HepG2 (cell line): ENCODE measurements around the gene C20orf204. TPM values are rescaled to one million over a fixed set of nuclear protein-coding genes. Genes with fewer than 3 reads are reported as not detected.

ENCODE experiments used
- DRAP1 ChIP-seq: IDR thresholded peaks from 2 replicates; pipeline ENCODE4 v1.6.1; 2016; ENCODE audit warnings: missing genetic modification reagents, missing compliant biosample characterization
- ERF ChIP-seq: IDR thresholded peaks from 2 replicates; pipeline ENCODE4 v1.6.1; 2018; ENCODE audit warnings: missing biosample characterization, missing genetic modification reagents
- HBP1 ChIP-seq: IDR thresholded peaks from 2 replicates; pipeline ENCODE4 v1.6.1; 2016; ENCODE audit warnings: low read depth, control low read depth
- KAT2B ChIP-seq: fragments of 150-350 bp; IDR thresholded peaks from 2 replicates; pipeline ENCODE4 v1.6.1; 2014; ENCODE audit warnings: low read depth, low read length, borderline replicate concordance
- KDM3A ChIP-seq: IDR thresholded peaks from 2 replicates; pipeline ENCODE4 v1.6.1; 2018; ENCODE audit warnings: low read depth, missing compliant biosample characterization
- KDM4B ChIP-seq: sonication (generic); formaldehyde crosslinking; IDR thresholded peaks from 2 replicates; pipeline ENCODE4 v1.4.0; 2020; ENCODE audit warnings: missing genetic modification reagents
- MAFG ChIP-seq: sonication (generic); formaldehyde crosslinking; IDR thresholded peaks from 2 replicates; pipeline ENCODE4 v1.5.1; 2020; ENCODE audit warnings: mild to moderate bottlenecking, missing genetic modification reagents
- MXD4 ChIP-seq: IDR thresholded peaks from 2 replicates; pipeline ENCODE4 v1.6.1; 2016; ENCODE audit warnings: mild to moderate bottlenecking, missing biosample characterization, missing genetic modification reagents
- NFATC3 ChIP-seq: sonication (generic); formaldehyde crosslinking; IDR thresholded peaks from 2 replicates; pipeline ENCODE4 v1.5.1; 2020; ENCODE audit warnings: mild to moderate bottlenecking, missing genetic modification reagents
- NR0B2 ChIP-seq: sonication (generic); formaldehyde crosslinking; IDR thresholded peaks from 2 replicates; pipeline ENCODE4 v1.4.0; 2020; ENCODE audit warnings: mild to moderate bottlenecking, missing genetic modification reagents
- PHF20 ChIP-seq: sonication (generic); formaldehyde crosslinking; IDR thresholded peaks from 2 replicates; pipeline ENCODE4 v1.5.0; 2020; ENCODE audit warnings: mild to moderate bottlenecking, missing genetic modification reagents
- SAFB2 ChIP-seq: sonication (generic); formaldehyde crosslinking; IDR thresholded peaks from 2 replicates; pipeline ENCODE4 v1.5.1; 2020; ENCODE audit warnings: missing genetic modification reagents, low read depth, mild to moderate bottlenecking, borderline replicate concordance
- SRY ChIP-seq: sonication (generic); formaldehyde crosslinking; IDR thresholded peaks from 2 replicates; pipeline ENCODE4 v1.8.0; 2022; ENCODE audit warnings: mild to moderate bottlenecking, missing genetic modification reagents
- STAT5B ChIP-seq: sonication (generic); formaldehyde crosslinking; IDR thresholded peaks from 2 replicates; pipeline ENCODE4 v1.4.0; 2020; ENCODE audit warnings: missing genetic modification reagents
- TFDP2 ChIP-seq: sonication (generic); formaldehyde crosslinking; IDR thresholded peaks from 2 replicates; pipeline ENCODE4 v1.4.0; 2020; ENCODE audit warnings: missing genetic modification reagents
- TRIM24 ChIP-seq: sonication (generic); formaldehyde crosslinking; IDR thresholded peaks from 2 replicates; pipeline ENCODE4 v1.8.0; 2022; ENCODE audit warnings: mild to moderate bottlenecking, missing genetic modification reagents
- ZBTB44 ChIP-seq: sonication (generic); formaldehyde crosslinking; IDR thresholded peaks from 2 replicates; pipeline ENCODE4 v1.4.0; 2020; ENCODE audit warnings: missing genetic modification reagents
- ZBTB49 ChIP-seq: sonication (generic); formaldehyde crosslinking; IDR thresholded peaks from 2 replicates; pipeline ENCODE4 v1.4.0; 2020; ENCODE audit warnings: missing genetic modification reagents, borderline replicate concordance
- ZFAT ChIP-seq: sonication (generic); formaldehyde crosslinking; conservative IDR thresholded peaks from 2 replicates; pipeline ENCODE4 v1.8.1; 2023; ENCODE audit warnings: missing genetic modification reagents, inconsistent platforms
- ZNF580 ChIP-seq: IDR thresholded peaks from 2 replicates; pipeline ENCODE4 v1.6.1; 2016; ENCODE audit warnings: low read depth, borderline replicate concordance
- ZSCAN20 ChIP-seq: sonication (generic); formaldehyde crosslinking; IDR thresholded peaks from 2 replicates; pipeline ENCODE4 v1.4.0; 2020; ENCODE audit warnings: missing genetic modification reagents, mild to moderate bottlenecking, borderline replicate concordance
- polyA plus RNA-seq, 8 experiments: library from polyadenylated mRNA; depleted of rRNA in 3 of 8; stranded (reverse) in 7 of 8; unstranded in 1 of 8; fragments of >200 nt; fragmentation: Illumina TruSeq in 4 of 8; extraction: Trizol in 4 of 8; gene quantifications; 2 replicates each; pipeline versions ENCODE4 v1.2.1 to v1.2.3, GENCODE V29; 2011 to 2016; ENCODE audit warnings: low read depth in 4 of 8, missing spikeins in 1 of 8, mixed read lengths in 1 of 8; ENCODE audit not compliant: insufficient read depth in 1 of 8
- total RNA-seq, 5 experiments: library from RNA; depleted of rRNA; stranded (reverse); fragments of >200 nt; fragmentation: Illumina TruSeq; extraction: Trizol; gene quantifications; 2 replicates each; pipeline ENCODE4 v1.2.3, GENCODE V29; 2016; ENCODE audit warnings: low read depth in 1 of 5

C20orf204 gene
- total and polyA plus RNA-seq, 2 of the 13 experiments (the other 11 are each of a cell fraction or from before 2014, with no cell fraction given) = 22.1 to 80.0 TPM

- TF ChIP-seq TFDP2 (CRISPR knock-in tag) (no peak), KDM4B (CRISPR knock-in tag) (no peak), NR0B2 (peak; percentile 44; the same call in 1 of the 2 replicates), ZBTB44 (no peak), SAFB2 (CRISPR knock-in tag) (0 out of 2 replicates have a peak, but pooled peaks have one; percentile 41), SRY (peak; percentile 83; the same call in 1 of the 2 replicates), TRIM24 (CRISPR knock-in tag) (0 out of 2 replicates have a peak, but pooled peaks have one; percentile 31), ZFAT (no peak), ZSCAN20 (no peak), MAFG (CRISPR knock-in tag) (no peak), ZNF580 (CRISPR knock-in tag) (0 out of 2 replicates have a peak, but pooled peaks have one; percentile 4), DRAP1 (CRISPR knock-in tag) (no peak), MXD4 (CRISPR knock-in tag) (no peak), KAT2B (no peak), ZBTB49 (CRISPR knock-in tag) (no peak), ERF (CRISPR knock-in tag) (no peak), PHF20 (CRISPR knock-in tag) (no peak), KDM3A (CRISPR knock-in tag) (no peak), NFATC3 (CRISPR knock-in tag) (no peak), STAT5B (no peak), HBP1 (CRISPR knock-in tag) (peak; percentile 15; the same call in 1 of the 2 replicates)
These were observed 19.5 kb downstream of the C20orf204 start (continued) for GRCh38 chr20:64055396-64055892.
